ENCODE measurements around the gene POM121L2.
"Not testable (repeated sequence)": the region's sequence is repeated elsewhere in the genome, so short reads cannot be mapped to it uniquely, and the experiment has no call there.

The POM121L2 gene

DNA sequence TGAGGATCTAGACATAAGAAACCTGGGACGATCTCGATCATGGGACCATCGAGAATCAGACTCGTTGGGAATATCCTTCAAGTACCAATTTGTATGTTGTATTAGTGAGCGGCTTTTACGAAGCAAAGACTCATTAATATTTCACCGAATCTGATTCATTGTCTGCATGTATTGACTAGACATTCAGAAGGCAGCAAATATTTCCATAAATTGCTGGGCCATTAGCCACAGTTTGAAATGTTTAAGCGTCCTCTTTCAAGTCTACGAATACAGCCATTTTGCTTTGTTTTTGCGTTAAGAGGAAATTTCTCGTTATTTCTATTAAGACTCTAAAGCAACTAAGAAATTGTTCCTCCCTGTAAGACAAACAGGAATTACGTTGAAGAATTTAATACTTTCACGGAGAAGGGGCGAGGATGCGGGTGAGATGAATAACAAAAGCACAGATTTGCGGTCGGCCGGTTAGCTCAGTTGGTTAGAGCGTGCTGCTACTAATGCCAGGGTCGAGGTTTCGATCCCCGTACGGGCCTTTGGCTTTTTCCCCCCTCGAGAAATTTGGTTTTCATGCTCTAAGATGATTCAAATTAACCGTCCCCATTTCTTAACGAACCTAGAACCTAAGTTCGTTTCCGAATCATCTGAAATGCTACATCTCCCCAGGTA is 18.5 kb downstream of the POM121L2 start:
- no peak for DNase-seq

GRCh38 chr6:27290850-27291208 is 21.2 kb downstream of the POM121L2 start:
- no peak for DNase-seq

DNA sequence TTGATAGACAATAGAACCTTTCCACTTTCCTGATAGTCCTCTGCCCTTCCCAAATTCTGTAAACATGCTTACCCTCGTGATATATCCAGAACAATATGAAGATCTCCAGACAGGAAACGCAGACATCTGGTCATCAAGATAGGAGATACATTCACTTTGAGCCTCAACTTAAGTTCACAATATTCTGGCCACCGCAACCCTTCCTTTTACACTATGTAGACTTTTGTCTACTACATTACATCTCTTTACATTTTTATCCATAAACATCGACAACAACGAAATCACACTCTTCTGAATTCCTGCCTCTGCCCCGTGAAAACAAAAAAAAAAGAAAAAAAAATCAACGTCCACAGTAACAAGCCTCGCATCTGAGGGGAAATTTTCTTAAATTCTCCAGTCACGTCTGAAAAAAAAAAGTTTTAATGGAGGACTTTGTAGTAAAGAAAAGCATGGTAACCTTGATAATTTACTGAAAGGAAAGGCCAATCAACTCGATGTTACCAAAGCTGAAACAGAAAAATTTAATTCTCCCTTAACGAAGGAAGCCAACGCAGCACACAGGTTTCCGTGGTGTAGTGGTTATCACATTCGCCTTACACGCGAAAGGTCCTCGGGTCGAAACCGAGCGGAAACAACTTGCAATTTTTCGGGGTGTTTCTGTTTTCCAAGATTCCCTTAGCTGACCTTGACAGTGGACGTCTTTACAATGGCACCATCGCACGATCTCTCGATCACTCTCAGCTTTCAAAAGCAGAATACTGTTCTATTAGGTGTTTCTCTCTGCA is 21.8 kb downstream of the POM121L2 start:
- no peak for DNase-seq

GRCh38 chr6:27288136-27289044 is 23.7 kb downstream of the POM121L2 start:
- DNase-seq = no peak

DNA sequence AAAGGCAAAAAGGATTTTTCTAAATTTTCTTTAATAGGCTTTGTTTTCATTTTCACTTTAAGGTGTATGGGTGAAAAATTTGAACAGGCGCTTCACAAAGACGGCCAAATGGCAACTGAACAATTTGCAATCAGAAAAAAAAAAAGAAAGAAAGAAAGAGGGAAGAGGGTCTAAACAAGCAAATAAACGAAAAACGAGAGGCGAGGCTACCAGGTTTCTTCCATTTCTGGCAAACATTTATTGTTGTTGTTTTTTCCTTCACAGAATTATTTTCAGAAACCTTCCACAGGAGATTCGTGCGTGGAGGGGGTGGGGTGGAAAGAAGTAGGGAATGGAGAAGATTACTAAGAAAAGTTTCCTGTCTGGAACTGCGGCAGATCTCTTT is 24.3 kb downstream of the POM121L2 start:
- DNase-seq = no peak

DNA sequence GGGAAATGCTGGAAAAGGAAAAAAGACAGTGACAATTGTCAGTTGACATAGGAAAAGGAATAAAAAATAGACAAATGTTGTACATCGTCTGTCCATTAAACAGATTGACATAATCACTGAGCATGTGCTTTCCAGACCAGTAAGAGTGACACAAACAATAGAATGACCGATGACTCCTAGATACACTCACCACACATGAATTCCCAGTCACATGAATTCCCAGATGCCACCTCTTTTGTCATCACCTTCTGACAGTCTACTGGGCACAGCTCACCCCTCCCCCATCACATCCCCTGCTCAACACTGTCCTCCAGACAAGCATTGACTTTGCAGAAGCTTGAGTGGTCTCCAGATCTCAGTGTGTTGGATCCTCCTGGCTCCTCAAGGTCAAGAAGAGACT is 25.9 kb downstream of the POM121L2 start:
- no peak for DNase-seq

GRCh38 chr6:27283279-27283678 is 28.8 kb downstream of the POM121L2 start:
- no peak for DNase-seq

- no peak for DNase-seq
These were observed 30.5 kb downstream of the POM121L2 start for GRCh38 chr6:27281569-27281968.

DNA sequence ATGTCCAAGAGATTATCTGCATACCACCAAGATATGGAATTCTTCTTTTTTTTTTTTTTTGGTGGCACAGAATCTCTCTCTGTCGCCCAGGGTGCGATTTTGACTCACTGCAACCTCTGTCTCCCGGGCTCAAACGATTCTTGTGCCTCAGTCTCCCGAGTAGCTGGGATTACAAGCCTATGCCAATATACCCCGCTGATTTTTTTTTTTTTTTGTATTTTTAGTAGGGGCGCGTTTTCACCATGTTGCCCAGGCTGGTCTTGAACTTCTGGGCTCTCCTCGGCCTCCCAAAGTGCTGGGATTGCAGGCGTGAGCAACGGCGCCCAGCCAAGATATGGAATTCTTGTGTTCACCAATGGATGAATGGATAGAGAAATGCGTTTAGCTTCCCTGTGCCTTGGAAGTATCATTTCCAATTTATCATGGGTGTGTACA is 31.0 kb downstream of the POM121L2 start:
- no peak for DNase-seq

DNA sequence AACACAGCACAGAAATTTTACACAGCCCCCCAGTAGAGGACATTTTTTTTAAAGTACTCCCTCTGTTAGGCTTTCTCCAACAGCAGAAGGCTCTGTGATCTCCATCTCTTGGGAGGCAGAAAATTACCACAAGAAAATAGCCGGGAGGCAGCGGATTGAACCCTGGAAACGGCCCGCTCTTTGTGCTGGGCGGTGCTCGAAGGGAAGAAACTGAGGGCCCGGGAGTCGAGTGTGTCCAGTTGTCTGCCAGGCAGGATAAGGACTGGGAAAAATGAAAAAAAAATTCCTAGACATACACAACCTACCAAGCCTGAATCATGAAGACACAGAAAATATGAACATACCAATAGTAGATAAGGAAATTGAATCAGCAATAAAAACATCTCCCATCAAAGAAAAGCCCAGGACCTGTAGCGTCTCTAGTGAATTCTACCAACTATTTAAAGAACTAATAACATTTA is 31.5 kb downstream of the POM121L2 start:
- no peak for DNase-seq

DNA sequence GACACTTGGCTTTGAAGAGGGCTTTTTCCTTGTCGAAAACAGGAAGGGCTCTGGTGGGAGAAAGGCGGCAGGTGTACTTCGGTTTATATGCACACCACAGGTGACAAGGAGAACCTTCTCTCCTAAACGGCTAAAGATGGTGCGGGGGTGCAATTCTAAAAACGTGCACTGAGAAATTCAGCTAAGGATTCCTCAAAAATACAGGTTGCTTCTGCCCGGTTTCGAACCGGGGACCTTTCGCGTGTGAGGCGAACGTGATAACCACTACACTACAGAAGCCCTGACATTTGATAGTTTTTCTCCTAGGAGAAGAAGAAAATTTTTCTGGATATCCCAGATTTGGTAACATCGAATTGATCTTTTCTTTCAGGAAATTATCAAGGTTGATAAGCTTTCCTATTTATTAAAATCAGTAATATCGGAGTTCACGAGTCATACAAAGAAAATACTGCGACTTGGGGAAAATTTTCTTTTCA is 32.0 kb downstream of the POM121L2 start:
- DNase-seq = no peak

DNA sequence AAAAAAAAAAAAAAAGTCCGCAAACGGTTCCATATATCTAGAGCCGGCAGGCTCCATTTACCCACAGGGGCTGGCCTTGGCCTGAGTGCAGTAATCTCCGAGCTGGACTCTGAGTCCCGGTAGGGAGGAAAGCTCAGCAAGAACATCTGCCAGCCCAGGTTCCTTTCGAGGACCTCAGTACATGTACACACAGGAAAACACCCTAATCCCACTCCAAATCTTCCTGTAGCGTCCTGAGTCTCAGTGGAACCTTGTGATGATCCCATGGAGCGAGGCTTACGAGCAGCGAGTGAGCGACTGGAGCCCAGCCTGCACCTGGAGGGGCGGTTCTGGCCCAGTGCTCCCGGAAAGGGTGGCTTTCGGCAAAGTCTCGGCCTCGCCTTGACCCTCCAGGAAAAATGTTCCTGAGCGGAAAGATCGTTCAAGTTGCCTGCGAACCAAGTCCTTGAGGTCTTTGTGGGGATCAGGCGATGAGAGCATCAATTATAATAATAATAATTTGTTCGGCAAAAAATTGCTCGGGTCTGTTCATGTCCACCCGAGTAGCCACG is 32.5 kb downstream of the POM121L2 start:
- DNase-seq = no peak

DNA sequence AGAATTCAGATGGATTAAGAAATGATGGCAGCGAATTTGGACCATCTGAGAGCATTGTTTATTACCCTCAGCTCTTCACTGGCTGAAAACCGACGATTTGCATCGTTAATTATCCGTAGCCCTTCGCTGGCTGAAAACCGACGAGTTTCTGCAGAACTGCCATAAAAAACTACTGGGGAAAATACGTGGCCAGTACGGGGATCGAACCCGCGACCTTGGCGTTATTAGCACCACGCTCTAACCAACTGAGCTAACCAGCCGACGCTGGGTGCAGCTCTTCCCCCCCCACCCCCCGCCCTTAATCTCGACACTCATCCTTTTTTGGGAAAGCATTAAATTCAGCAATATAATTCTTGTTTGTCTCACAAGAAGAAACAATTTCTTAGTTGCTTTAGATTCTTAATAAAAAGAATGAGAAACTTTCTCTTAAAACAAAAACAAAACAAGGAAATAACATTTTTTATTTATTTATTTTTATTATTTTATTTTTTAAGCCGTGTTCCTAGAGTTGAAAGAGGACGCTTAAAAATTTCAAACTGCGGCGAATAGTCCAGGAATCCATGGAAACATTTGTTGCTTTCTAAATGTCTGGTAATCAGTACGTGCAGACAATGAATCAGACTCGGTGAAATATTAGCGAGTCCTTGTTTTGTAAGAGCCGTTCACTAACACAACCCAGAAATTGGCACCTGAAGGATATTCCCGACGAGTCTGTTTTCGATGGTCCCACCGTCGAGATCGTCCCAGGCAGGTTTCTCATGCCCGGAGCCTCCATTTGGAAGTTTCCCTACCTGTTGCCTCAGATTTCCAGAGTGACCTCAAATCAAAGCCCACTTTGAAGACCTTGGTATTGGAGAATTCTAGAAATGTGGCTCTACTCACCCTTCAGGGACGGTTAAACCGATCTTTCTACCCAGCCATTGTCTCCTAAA is 36.8 kb downstream of the POM121L2 start:
- DNase-seq = no peak

- DNase-seq = no peak
These were observed 38.3 kb downstream of the POM121L2 start for GRCh38 chr6:27273783-27274182.

DNA sequence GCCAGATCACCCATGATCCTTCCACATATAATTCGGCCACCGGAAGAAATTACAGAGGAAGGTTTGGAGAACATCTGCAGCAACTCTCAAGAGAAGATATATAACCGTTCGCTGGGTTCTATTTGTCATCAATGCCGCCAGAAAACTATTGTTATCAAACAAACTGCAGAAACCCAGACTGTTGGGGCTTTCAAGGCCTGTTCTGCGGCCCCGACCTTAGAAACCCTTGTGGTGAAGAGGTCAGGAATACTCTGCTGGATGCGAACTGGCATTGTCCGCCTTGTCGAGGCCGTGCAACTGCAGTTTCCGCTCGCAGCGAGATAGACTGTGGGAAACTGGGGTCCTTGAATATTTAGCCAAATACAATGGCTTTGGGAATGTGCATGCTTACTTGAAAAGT is 43.3 kb downstream of the POM121L2 start:
- DNase-seq = no peak

DNA sequence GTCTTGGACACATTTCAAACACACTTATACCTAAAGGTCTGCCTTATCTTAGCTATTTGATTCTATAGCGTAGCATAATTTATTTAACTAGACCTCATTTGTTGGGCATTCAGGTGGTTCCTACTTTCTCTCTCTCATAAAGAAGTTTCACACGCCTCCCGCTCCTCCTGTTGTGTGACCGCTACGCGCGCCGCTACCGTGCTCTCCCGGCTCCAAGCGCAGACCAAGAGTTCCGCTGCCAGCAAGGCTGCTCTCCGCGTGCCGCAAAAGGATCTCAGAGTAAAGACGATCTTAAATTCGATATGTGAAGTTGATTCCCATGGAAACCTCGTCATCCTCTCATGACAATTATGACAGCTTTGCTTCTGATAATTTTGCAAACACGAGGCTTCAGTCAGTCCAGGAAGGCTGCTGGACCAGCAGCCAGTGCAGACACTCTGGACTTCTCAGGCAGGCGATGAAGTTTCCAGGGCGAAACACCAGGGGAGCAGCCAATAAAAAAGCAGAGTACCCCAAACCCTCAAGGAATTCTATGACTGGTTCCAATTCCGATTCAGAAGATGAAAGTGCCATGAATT is 44.1 kb downstream of the POM121L2 start:
- DNase-seq = no peak

- DNase-seq = not testable (repeated sequence)
These were observed 45.1 kb downstream of the POM121L2 start for GRCh38 chr6:27267003-27267402.

GRCh38 chr6:27263886-27264285 is 48.2 kb downstream of the POM121L2 start:
- DNase-seq = no peak

- DNase-seq = no peak
These were observed 51.2 kb downstream of the POM121L2 start for GRCh38 chr6:27260836-27261375.

DNA sequence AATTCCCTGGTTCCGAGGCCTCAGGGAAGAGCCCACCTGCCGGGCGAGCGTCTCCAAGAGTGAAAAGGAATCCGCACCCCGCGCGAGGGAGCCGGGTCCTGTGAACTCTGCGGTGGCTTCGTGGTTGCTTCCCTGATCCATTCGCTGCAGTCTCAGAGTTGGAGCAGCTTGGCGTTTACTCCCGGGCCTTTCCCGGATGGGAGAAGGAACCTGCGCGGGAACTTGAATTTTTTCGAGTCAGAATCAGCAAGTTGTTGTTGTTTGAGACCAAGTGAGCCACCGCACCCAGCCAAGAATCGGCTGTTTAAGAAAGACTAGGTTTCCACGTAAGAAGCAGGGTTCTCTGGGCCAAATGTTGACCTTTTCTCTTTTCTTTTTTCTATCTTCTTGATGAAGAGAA is 51.7 kb downstream of the POM121L2 start:
- no peak for DNase-seq
